SK-N-SH (cell line): Measurements from ENCODE around the gene HDAC11. TPM values are rescaled to one million over a fixed set of nuclear protein-coding genes. Genes with fewer than 3 reads are reported as not detected.

Source experiments
- CTCF ChIA-PET: fragments of 300-600, 350-600 bp; formaldehyde crosslinking; extraction: SDS; loops from one replicate; lab custom pipeline; 2021; lab: Yijun Ruan, JAX
- POLR2A ChIA-PET: fragments of 350-600 bp; sonication (Branson Sonifier 250); formaldehyde crosslinking; extraction: SDS; loops from one replicate; lab custom pipeline; 2020; ENCODE audit warnings: antibody characterized with exemption, inconsistent platforms; lab: Yijun Ruan, JAX
- DNase-seq: peaks from one replicate; pipeline ENCODE4 v3.0.0; 2012
- H2AFZ ChIP-seq: fragments of 200-600 bp; sonication (generic); 2 replicates; pipeline ENCODE4 v1.8.1; 2016; ENCODE audit warnings: antibody characterized with exemption, mild to moderate bottlenecking, low read depth
- H3F3A ChIP-seq: fragments of 200-600 bp; sonication (generic); replicated peaks from 2 replicates; pipeline ENCODE3; 2016; ENCODE audit warnings: antibody characterized with exemption, mild to moderate bottlenecking; ENCODE audit not compliant: insufficient read depth
- H3K27ac ChIP-seq, 2 experiments: fragments of 200-500 bp in 1 of 2; fragments of 200-600 bp in 1 of 2; sonication (Bioruptor generic) in 1 of 2; sonication (generic), shearing (Covaris generic) in 1 of 2; 2 replicates each; pipeline versions ENCODE4 v1.5.1 to v1.6.1; 2014 to 2016; ENCODE audit warnings: low read depth in 2 of 2, inconsistent platforms in 1 of 2, low read length in 1 of 2, mild to moderate bottlenecking in 1 of 2, mixed read lengths in 1 of 2
- H3K27me3 ChIP-seq: fragments of 200-600 bp; sonication (generic), shearing (Covaris generic); 2 replicates; pipeline ENCODE4 v1.6.1; 2016; ENCODE audit warnings: mixed run types; ENCODE audit not compliant: insufficient read depth
- H3K36me3 ChIP-seq, 2 experiments: fragments of 200-500 bp in 1 of 2; fragments of 200-600 bp in 1 of 2; sonication (Bioruptor generic) in 1 of 2; sonication (generic) in 1 of 2; replicated peaks in 1 of 2; 2 replicates each; pipeline versions ENCODE3 to v1.5.1; 2014 to 2016; ENCODE audit warnings: low read length in 1 of 2, mild to moderate bottlenecking in 1 of 2; ENCODE audit not compliant: insufficient read depth in 2 of 2, control insufficient read depth in 1 of 2
- H3K4me1 ChIP-seq, 2 experiments: fragments of 200-500 bp in 1 of 2; fragments of 200-600 bp in 1 of 2; sonication (Bioruptor generic) in 1 of 2; sonication (generic), shearing (Covaris generic) in 1 of 2; 2 replicates each; pipeline versions ENCODE4 v1.5.1 to v1.6.1; 2014 to 2016; ENCODE audit warnings: low read depth in 1 of 2, low read length in 1 of 2, mixed run types in 1 of 2; ENCODE audit not compliant: insufficient read depth in 2 of 2, control insufficient read depth in 1 of 2
- H3K4me2 ChIP-seq: fragments of 200-600 bp; sonication (generic), shearing (Covaris generic); 2 replicates; pipeline ENCODE4 v1.6.1; 2017; ENCODE audit warnings: mixed run types
- H3K4me3 ChIP-seq, 2 experiments: fragments of 200-500 bp in 1 of 2; fragments of 200-600 bp in 1 of 2; sonication (Bioruptor generic) in 1 of 2; sonication (generic), shearing (Covaris generic) in 1 of 2; 2 replicates each; pipeline versions ENCODE4 v1.5.1 to v1.8.1; 2014 to 2016; ENCODE audit warnings: low read depth in 2 of 2, inconsistent platforms in 1 of 2, low read length in 1 of 2, mild to moderate bottlenecking in 1 of 2, mixed read lengths in 1 of 2, moderate library complexity in 1 of 2
- H3K79me2 ChIP-seq: fragments of 200-600 bp; sonication (generic); 2 replicates; pipeline ENCODE4 v1.8.1; 2017; ENCODE audit warnings: mild to moderate bottlenecking; ENCODE audit not compliant: insufficient read depth
- H3K9ac ChIP-seq: fragments of 200-600 bp; sonication (generic); 2 replicates; pipeline ENCODE4 v1.6.1; 2017; ENCODE audit warnings: mixed run types
- H3K9me2 ChIP-seq: fragments of 200-600 bp; sonication (generic); 2 replicates; pipeline ENCODE4 v1.6.1; 2017; ENCODE audit warnings: mixed run types
- H3K9me3 ChIP-seq: fragments of 200-600 bp; sonication (generic); 2 replicates; pipeline ENCODE4 v1.6.1; 2017; ENCODE audit warnings: mixed run types, mild to moderate bottlenecking, moderate library complexity
- H4K20me1 ChIP-seq: fragments of 200-600 bp; sonication (generic); 2 replicates; pipeline ENCODE4 v1.6.1; 2017; ENCODE audit warnings: mild to moderate bottlenecking, mixed run types; ENCODE audit not compliant: insufficient read depth
- FOXJ3 ChIP-seq: sonication (generic); formaldehyde crosslinking; IDR thresholded peaks from 2 replicates; pipeline ENCODE4 v1.5.1; 2020; ENCODE audit warnings: mild to moderate bottlenecking, missing genetic modification reagents
- FOXM1 ChIP-seq: IDR thresholded peaks from 2 replicates; pipeline ENCODE4 v1.4.0; 2012; ENCODE audit warnings: low read depth, mild to moderate bottlenecking
- JUND ChIP-seq: IDR thresholded peaks from 2 replicates; pipeline ENCODE4 v1.4.0; 2012
- MXI1 ChIP-seq: IDR thresholded peaks from 2 replicates; pipeline ENCODE4 v1.6.1; 2012; ENCODE audit warnings: mild to moderate bottlenecking, low read depth, low read length, improper control_type of control experiment
- NFIC ChIP-seq: IDR thresholded peaks from 2 replicates; pipeline ENCODE4 v1.4.0; 2012; ENCODE audit warnings: borderline replicate concordance
- POLR2AphosphoS5 ChIP-seq: IDR thresholded peaks from 2 replicates; pipeline ENCODE4 v1.6.1; 2012; ENCODE audit warnings: low read depth, low read length
- RCOR1 ChIP-seq: fragments of 150-350 bp; IDR thresholded peaks from 2 replicates; pipeline ENCODE4 v1.6.1; 2017; ENCODE audit warnings: antibody characterized with exemption, low read length
- REST ChIP-seq: IDR thresholded peaks from 2 replicates; pipeline ENCODE4 v1.6.1; 2012; ENCODE audit warnings: mild to moderate bottlenecking, low read depth, low read length, moderate library complexity
- SIN3A ChIP-seq: IDR thresholded peaks from 2 replicates; pipeline ENCODE4 v1.6.1; 2012; ENCODE audit warnings: low read depth, mild to moderate bottlenecking, low read length, moderate library complexity, borderline replicate concordance
- SMC3 ChIP-seq: IDR thresholded peaks from 2 replicates; pipeline ENCODE4 v1.6.1; 2012; ENCODE audit warnings: low read depth, low read length, improper control_type of control experiment
- TAF1 ChIP-seq: IDR thresholded peaks from 2 replicates; pipeline ENCODE4 v1.6.1; 2012; ENCODE audit warnings: low read depth, mild to moderate bottlenecking, low read length, moderate library complexity, borderline replicate concordance
- TCF12 ChIP-seq: IDR thresholded peaks from 2 replicates; pipeline ENCODE4 v1.4.0; 2012
- WGBS: methylation state at CpG from one replicate; pipeline ENCODE4 v1.1.6; 2017; ENCODE audit warnings: low lambda C conversion rate; 5-methylcytosine and 5-hydroxymethylcytosine counted together
- polyA plus RNA-seq, 3 experiments: library from polyadenylated mRNA; depleted of rRNA; stranded (reverse); fragments of >200 nt; gene quantifications; 2 replicates each; pipeline ENCODE4 v1.2.3, GENCODE V29; 2012

The HDAC11 gene
- polyA plus RNA-seq, 1 of the 3 experiments (the other 2 are of a cell fraction): 17.5 TPM

GRCh38 chr3:13482106-13482690 lies 2.1 kb downstream of the HDAC11 start:
- no peak overlapping the region for H3K9ac ChIP-seq
- H3K27me3 ChIP-seq: no peaks in the 10 kb centered on the region
- no peak overlapping the region for H3K27ac ChIP-seq
- no peaks in the 10 kb centered on the region for H3K9me2 ChIP-seq
- H3K36me3 ChIP-seq: no peaks in the 10 kb centered on the region
- CTCF ChIA-PET: interaction anchor here (1.2 to 11.1 kb wide), 4 partner anchors 13 to 173 kb away, joined by 3 to 109 read pairs (median 24); no protein-coding TSS in a partner anchor
- POLR2A ChIA-PET: interaction anchor here (1.1 kb wide), 1 partner anchor 92 kb away, joined by 3 read pairs; no protein-coding TSS in a partner anchor
- peaks cover 3% of the 10 kb centered on the region for H3F3A ChIP-seq
- 80% methylated on average over 8 of the region's 10 CpGs for WGBS
- TF ChIP-seq NFIC (no peak), FOXM1 (no peak), TAF1 (no peak)
- H3K4me3 ChIP-seq: no peak overlapping the region
- no peak overlapping the region for H2AFZ ChIP-seq
- DNase-seq: no peak
- H3K79me2 ChIP-seq: no peaks in the 10 kb centered on the region
- peaks cover 15 to 29% of the 10 kb centered on the region in 2 experiments; a peak in 1 of 4 replicates for H3K4me1 ChIP-seq
- H4K20me1 ChIP-seq: no peaks in the 10 kb centered on the region
- no peak overlapping the region for H3K4me2 ChIP-seq
- no peaks in the 10 kb centered on the region for H3K9me3 ChIP-seq

- H3K27ac ChIP-seq: no peak overlapping the region
- ChIA-PET CTCF (interaction anchor here (0.8 to 11.1 kb wide), 6 partner anchors 12 to 391 kb away, joined by 3 to 109 read pairs (median 3); no protein-coding TSS in a partner anchor), POLR2A (no interaction called here)
- H3K9me3 ChIP-seq: no peaks in the 10 kb centered on the region
- H3K9ac ChIP-seq: no peak overlapping the region
- no peak overlapping the region for H3K4me2 ChIP-seq
- peaks cover 15 to 29% of the 10 kb centered on the region in 2 experiments; a peak in 1 of 4 replicates for H3K4me1 ChIP-seq
- H3K9me2 ChIP-seq: no peaks in the 10 kb centered on the region
- H2AFZ ChIP-seq: no peak overlapping the region
- no peaks in the 10 kb centered on the region for H3K27me3 ChIP-seq
- no peaks in the 10 kb centered on the region for H4K20me1 ChIP-seq
- H3K36me3 ChIP-seq: no peaks in the 10 kb centered on the region
- WGBS: 91% methylated on average over 7 of the region's 7 CpGs
- no peak overlapping the region for H3K4me3 ChIP-seq
- no peaks in the 10 kb centered on the region for H3K79me2 ChIP-seq
- peaks cover 3% of the 10 kb centered on the region for H3F3A ChIP-seq
- no peak for TF ChIP-seq SMC3
- TF ChIP-seq SIN3A: no peak
- TF ChIP-seq RCOR1: no peak
- no peak for TF ChIP-seq TAF1
- no peak for TF ChIP-seq POLR2AphosphoS5
- TF ChIP-seq REST: no peak
- no peak for TF ChIP-seq JUND
- TF ChIP-seq TCF12: no peak
- TF ChIP-seq FOXJ3 (CRISPR knock-in tag): no peak
- no peak for TF ChIP-seq MXI1
- no peak for DNase-seq
Measured at GRCh38 chr3:13483286-13483685, 3.2 kb downstream of the HDAC11 start.
